ENCODE results near the gene RGS19.

RGS19 gene

DNA sequence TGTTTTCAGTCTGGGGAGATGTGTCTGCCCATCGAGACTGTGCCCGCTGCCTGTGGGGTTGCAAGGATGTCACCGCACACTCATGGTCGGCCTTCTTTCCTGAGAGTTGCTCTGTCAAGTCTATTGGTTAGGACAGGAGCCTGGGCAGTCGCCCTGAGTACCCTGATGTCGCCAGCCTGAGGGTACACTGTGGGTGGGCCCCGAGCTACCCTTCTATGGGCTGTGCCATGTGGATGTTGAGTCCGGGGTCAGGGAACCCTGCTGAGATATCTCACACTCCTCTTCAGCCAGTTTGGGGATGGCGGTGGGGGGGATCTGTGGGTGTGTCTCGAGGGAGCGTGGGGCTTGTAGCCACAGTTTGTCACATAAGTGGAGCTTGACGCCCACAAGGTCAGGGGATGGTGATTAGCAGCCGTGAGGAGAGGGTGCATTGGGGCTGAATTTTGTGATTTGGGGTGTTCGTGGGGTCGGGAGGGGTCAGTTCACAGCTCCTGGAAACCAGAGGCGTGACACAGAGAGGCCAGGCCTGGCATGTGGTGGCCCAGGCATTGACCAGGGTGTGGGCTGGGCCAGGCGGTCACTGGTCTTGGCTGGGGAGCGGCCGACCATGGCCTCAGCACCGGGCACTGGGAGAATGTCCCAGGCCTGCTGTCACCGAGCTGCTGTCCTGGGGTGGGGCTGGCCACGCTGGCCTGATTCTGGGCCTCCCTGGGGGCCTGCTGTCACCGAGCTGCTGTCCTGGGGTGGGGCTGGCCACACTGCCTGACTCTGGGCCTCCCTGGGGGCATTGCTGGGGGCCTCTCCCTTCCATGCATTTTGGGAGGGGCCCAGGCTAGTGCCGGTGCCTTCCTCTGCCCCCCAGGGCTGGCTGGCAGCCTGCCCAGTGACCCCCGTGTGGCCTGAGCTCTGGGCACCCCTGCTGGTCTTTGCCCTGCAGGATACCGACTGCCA, 29.7 kb upstream of the RGS19 start:
- DNase-seq (ENCODE audit: low spot score): no peak

DNA sequence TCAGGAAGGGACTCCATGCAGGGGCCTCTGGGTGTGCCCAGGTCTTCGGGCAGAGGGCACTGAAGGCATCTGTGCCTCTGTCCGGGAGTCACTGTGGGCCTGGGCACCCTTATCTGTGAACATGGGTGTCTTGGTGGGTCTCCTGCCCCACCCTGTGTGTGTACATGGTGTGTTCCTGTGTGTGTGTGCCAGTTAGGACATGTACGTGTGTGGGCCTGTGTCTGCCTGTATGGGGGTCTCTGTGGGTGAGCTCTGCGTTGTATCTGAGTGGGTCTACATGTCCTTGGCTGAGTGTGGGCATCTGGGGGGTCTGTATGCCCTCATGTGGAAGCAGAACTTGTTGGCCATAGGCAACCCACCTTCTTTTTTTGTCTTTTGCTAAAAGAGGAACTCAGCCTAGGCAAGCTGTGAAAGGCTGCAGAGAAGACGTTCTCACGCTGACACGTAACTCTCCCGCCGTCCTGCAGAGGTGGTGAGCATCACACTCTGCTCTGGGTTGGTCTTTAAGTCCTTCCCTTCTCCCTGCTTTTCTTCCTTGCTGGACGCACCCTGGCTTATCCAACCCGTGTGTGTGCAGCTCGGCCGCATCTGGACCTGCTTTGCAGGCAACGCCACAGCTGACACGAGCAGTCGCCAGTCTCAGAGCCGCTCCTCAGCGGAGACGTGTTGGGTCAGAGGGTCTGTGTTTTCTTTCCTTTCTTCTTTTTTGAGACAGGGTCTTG, 28.6 kb upstream of the RGS19 start:
- DNase-seq (ENCODE audit: low spot score): no peak

DNA sequence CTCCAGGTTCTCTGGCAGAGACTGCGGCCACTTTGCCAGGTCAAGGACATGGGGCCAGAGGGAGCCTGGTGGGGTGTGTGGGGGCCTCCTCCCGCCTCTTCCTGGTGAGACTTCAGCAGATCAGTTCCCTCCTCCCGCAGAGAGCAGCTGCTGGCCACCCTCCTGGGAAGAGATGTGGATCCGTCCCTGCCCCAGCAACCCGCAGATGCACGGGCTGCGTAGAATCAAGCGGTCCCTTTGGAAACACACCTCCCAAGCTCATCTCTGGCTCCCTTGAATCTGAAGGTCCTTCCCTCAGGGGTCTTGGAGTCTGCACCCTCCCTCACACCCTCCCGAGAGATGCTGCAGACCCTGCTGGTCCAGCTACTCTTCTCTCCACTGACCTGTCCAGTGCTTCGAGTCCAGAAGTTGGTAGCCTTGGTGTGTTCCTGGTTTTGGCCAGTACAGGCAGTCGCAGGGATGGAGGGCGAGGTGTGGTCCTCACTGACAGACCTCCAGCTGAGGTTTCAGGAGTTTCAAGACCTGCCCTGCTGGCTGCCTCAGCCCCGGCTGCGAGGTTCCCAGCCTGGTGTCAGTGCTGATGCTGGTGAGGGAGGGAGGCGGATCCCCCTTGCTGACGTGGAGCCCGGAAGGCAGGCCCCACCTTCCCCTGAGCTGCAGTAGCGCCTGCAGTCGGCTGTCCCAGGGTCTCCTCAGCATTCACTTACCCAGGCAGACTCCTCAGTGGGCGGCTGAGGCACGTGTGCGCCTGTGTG, 27.8 kb upstream of the RGS19 start, which contains the start of gene NPBWR2:
NPBWR2 (minus strand) TSS at position 585 of the 755 bp plus-strand sequence. CDS start 734 bp downstream, outside the sequence.
- DNase-seq (ENCODE audit: low spot score): no peak

DNA sequence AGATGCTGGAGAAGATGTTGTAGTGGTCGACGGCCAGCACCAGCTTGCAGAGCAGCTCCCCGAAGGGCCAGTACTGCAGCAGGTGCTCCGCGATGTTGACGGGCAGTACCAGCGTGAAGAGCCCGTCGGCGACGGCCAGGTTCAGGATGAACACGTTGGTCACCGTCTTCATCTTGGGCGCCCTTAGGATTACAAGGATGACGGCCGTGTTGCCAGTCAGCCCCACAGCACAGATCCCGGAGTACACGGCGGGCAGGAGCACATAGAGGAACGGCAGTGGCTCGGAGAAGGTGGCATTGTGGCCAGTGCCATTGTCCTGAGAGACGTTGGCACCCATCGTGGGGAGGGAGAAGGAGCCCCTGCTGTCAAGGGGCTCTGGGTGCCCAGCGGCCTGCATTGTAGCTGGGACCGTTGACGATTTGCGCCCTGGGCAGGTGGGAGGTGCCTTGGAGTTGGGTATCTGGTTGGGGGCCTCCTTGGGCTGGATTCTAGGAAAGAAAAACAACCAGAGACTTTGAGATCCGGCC, 27.2 kb upstream of the RGS19 start:
- no peak for DNase-seq (ENCODE audit: low spot score)

DNA sequence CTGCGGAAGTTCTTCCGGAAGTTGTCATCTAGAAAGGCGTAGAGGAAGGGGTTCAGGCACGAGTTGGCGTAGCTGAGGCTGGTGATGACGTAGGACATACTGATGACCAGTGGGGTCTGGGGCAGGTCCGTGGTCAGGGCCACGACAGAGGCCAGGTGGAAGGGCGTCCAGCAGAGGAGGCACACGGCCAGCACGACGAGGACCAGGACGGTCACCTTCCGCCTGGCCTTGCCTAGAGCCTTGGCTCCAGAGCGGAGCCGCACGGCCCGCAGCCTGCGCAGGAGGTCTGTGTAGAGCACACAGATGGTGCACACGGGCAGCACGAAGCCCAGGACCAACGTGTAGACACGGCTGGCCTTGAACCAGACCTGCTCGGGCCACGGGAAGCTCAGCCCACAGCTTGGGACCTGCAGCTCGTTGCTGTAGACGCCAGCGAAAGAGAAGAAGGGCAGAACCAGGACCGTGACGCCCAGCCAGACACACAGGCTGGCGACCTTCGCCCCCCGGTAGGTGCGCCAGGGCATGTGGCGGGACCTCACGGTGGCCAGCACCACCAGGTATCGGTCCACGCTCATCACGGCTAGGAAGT, 26.6 kb upstream of the RGS19 start:
- no peak for DNase-seq (ENCODE audit: low spot score)

DNA sequence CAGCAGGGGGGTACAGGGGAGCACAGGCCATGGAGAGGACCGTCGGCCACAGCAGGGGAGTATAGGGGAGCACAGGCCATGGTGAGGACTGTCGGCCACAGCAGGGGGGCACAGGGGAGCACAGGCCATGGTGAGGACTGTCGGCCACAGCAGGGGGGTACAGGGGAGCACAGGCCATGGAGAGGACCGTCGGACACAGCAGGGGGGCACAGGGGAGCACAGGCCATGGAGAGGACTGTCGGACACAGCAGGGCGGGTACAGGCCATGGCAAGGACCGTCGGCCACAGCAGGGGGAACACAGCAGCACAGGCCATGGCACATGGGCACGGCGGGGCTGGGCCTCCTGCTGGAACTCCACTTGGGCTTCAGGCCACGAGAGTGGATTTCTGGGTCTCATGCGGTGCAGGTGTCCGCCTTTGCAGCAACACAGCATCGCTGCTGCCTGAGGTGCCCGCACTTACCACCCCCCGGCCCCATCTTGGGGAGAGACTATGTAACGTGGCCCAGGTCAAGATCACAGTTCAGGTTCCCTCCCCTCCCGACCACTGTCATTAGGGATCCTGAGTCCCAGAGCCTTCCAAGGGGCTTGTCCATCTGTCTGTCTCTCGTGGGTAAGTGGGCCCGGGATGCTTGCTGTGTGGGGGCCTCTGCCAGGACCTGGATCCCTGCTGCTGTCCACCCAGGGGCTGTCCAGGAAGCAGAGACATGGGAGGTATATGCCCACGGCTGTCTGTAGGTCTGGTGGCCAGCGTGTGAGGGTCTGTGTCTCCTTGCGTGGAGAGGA, 25.5 kb upstream of the RGS19 start:
- no peak for DNase-seq (ENCODE audit: low spot score)

DNA sequence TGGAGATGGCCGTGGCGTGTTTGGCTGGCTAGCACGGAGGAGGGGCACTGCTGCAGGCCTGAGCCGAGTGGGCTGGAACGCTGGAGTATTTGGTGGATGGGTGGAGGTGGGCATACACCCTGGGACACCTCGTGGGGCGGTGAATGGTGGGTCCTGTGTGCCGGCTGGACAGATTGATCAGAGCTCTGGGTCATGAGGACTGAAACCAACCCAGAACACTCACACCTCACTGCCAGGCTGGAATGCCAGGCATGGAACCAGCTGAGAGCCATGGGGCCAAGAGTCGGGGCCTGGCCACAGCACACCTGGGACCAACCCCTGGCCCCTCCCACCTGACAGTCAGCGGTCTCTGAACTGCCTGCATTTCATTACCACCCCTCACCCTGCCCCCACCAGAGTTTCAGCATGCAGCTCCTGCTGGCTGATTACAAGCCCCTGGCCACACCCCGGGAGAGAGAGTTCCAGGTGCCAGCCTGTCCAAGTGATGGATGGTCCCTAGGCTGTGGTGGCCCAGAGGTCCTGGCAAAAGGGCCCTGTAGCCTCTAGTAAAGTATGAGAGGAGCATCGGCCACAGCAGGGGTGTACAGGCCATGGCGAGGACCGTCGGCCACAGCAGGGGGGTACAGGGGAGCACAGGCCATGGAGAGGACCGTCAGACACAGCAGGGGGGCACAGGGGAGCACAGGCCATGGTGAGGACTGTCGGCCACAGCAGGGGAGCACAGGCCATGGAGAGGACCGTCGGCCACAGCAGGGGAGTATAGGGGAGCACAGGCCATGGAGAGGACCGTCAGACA, 24.8 kb upstream of the RGS19 start:
- no peak for DNase-seq (ENCODE audit: low spot score)

DNA sequence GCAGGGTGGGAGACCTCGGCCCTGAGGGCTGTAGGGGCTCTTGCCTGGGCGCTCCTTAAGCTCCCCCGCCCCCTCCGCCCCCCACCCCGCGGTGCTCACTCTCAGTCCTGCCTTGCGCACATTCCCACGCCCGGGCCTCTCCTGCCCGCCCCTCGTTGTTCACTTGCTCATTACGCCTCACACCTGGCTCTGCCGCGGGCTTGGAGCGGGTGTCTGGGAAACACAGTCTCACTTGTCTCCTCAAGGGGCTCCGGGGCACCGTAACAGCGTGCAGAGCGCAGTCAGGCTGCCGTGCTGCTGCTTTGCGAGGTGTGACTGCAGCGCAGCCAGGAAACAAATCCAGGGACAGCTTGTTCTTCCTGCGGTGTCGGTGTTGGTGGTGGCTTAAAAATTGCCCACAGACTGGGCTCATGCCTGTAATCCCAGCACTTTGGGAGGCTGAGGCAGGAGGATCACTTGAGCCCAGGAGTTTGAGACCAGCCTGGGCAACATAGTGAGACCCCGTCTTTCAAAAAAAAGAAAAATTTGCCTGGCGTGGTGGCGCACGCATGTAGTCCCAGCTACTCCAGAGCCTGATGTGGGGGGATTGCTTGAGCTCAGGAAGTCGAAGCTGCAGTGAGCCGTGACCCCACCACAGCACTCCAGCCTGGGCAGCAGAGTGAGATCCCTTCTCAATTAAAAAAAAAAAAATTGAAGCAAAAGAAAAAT, 23.5 kb upstream of the RGS19 start:
- DNase-seq (ENCODE audit: low spot score): no peak

DNA sequence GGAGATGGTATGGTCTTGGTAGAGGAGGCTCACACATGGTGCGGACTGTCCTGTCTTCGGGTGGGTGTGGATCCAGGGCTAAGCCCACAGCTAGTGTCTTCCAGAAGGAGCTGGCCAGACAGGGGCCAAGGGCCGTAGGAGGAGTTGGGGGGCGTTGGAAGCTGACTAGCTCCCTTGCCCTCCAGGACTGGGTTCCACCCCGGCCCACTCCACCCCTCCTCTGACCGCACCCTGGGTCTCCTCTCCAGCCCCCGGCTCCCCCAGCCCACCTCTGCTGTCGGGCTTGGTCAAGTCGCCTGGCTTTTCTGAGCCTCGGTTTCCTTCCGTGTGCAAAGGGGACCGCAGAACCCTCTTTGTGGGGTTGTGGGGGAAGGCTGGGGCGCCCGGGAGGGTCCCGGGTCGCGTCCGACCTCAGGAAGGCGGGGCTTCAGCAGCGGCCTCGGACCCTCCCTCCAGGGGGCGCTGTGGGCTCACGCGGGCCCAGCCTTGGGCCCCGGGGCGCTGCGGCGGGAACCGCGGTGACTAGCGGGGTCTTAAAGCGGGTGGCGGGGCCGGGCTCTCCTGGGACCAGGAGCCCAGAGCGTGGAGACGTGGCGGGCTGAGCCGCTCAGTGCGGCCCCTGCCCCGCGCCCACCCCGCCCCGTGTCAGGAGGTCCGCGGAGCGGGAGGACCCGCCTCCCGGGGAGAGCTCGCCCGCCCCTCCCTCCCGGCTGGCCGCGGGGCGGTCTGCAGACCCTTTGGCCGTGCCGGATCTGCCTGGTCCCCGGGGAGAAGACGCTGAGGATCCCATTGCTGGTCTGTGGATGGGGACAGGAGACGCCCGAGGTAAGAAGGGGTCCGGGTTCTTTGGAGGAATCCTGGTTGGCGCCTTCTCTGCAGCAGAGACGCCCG, 22.7 kb upstream of the RGS19 start:
- DNase-seq (ENCODE audit: low spot score): peak; percentile 57

DNA sequence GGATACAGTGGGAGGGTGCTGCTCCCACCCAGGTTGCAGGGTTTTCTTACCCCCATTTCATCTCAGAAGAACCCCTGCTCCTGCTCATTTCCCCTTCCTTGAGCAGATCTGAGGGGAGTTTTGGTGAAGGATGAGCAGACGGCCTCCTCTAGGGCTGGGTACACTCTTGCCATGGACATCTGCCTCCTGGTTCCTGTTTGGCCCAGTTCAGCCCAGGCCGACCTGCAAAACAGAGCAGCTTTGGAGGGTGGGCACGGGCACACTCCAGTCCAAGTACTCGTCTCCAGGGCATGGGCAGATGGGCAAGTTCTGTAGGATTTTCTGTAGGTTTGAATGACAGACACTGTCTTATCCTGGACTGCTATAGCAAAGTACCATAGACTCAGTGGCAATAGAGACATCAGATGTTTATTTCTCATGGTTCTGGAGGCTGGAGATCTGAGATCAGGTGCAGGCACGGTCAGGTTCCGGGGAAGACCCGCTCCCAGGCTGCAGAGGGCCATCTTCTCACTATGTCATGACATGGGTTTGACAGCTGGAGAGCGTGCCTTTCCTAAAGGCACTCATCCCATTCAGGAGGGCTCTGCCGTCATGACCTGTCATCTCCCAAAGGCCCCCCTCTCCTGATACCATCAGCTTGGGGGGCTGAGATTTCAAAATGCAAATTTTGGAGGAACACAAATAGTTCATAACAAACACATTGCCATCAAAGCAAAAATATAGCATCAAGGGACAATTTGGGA, 21.8 kb upstream of the RGS19 start:
- DNase-seq (ENCODE audit: low spot score): no peak

DNA sequence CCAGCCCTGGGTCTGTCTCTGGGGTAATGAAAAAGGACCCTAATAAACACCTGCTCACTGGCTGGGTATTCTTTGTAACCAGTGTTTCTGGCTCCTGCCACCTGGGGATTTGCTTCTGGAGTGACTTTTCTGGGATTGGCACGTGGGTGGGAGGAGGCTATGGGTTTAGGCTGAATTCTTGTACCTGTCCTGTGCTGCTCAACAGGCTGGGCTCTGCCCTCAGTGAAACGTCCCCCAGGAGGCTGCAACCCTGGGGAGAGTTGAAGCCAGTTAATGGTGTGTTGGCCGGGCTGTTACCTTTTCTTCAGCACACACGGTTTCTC, 21.2 kb upstream of the RGS19 start:
- no peak for DNase-seq (ENCODE audit: low spot score)

DNA sequence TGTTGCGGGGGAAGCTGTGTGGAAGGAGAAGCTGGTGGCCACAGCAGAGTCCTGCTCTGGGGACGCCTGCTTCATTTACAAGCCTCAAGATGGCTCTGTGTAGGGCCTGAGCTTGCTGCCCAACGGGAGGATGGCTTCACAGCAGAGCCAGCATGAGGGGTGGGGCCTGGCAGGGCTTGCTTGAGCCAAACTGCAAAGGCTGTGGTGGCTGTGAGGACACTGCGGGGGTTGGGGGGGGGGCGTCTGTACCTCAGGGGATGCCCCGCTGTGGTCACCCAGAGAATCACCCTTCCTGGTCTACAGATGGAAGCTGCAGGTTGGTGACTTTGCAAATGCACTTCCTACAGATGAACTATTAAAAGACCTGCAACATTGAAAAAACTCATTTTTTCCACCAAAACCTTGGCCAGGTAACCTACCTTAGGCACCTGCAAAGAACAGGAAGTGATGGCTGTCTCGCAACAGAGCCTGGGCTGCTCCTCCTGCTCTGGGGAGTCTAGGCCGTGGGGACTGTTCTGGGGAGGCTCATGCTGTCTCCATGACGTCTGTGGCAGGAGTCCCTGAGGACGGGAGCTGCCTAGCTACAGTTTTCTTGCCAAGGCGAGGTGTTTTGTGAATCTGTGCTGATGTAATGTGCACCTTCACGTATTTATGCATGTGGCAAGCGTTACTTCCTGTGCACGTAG, 20.7 kb upstream of the RGS19 start:
- no peak for DNase-seq (ENCODE audit: low spot score)

DNA sequence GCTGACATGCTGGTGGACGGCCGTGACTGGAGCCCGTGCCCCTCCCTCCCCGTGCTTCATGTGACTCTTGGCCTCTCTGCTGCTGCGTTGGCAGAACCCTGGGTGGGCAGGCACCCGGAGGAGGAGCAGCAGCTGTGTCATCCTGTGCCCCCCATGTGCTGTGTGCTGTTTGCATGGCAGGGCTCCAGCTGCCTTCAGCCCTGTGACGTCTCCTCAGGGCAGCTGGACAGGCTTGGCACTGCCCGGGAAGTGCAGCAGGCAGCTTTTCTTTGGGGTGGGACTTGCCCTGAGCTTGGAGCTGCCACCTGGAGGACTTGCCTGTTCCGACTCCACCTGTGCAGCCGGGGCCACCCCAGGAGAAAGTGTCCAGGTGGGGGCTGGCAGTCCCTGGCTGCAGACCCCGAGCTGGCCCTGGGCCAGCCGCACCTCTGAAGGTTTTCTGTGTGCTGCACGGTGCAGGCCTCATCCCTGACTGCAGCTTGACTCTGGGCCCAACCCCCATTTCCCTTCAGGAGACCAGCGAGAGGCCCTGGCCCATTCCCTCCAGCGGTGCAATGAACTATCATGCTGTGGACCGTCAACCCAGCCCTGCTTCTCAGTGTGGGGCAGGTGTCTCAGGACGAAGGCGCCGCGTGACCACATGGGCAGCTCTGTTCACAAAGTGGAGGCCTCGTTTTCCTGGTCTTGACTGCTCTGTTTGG, 19.9 kb upstream of the RGS19 start:
- DNase-seq (ENCODE audit: low spot score): no peak

DNA sequence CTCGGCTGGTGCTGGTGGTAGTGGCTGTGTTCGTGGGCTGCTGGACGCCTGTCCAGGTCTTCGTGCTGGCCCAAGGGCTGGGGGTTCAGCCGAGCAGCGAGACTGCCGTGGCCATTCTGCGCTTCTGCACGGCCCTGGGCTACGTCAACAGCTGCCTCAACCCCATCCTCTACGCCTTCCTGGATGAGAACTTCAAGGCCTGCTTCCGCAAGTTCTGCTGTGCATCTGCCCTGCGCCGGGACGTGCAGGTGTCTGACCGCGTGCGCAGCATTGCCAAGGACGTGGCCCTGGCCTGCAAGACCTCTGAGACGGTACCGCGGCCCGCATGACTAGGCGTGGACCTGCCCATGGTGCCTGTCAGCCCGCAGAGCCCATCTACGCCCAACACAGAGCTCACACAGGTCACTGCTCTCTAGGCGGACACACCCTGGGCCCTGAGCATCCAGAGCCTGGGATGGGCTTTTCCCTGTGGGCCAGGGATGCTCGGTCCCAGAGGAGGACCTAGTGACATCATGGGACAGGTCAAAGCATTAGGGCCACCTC, 19.2 kb upstream of the RGS19 start:
- no peak for DNase-seq (ENCODE audit: low spot score)

DNA sequence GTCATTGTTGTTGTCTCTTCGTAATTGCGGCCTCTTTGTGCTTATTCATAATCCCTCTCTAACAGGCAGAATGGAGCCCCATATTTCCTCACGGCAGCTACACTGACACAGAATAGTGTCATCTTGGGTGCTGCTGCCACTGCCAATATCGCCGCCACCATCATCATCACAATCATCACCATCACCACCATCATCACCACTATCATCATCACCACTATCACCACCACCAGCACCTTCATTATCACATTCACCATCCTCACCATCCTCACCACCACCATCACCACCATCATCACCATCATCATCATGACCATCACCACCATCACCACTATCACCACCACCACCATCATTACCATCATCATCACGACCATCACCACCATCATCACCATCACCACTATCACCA, 17.2 kb upstream of the RGS19 start:
- no peak for DNase-seq (ENCODE audit: low spot score)

DNA sequence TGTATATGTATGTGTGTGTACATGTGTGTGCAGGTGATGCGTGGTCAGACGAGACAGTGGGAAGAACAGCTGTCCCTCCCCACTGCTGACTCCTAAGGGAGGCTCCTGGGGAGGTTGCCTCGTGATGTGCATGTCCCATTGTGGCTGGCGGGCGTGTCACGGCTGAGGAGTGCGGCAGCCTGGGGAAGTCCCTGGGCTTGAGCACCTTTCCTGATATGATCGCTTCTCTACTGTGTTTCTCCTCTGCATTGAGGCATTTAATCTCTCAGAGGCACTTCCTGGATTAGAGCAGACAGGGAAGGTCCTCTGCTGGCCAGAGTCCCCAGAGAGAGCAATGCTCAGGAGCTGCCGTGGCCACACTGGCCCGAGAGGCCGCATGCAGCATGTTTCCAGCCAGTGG, 16.6 kb upstream of the RGS19 start:
- no peak for DNase-seq (ENCODE audit: low spot score)
